ENCODE data around the gene AMOTL1.

The AMOTL1 gene

DNA sequence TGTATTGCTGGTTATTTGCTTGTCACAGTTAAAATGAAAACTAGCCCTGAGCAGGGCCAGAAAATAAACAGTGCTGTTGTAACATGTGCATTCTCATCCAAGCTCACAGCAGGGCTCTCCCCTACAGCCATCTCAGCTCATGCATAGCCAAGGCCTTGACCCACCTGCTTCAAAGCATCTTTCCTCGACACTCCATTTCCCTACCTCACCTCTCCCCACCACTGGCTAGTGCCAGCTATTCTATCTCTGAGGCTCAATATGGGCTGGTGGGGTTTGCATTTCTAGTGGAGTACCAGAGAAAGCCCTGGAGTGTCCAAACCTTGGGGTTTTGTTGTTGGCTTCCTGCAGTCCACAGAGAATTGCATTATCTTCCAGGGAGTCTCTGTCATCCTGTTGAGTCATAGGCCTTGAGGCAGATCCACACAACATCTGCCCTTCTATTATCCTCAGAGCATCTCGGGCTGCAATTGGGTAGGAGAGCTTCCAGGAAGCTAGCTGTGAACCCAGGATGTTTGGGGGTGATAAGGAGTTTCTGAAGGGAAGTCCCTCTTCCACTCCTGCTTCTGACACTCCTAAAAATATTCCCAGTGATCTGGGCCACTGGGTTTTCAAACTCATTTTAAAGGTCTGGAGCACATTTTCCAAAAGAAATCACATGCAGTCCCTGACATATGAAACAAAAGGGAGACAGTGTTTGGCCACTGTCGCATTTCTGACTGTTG, 36.1 kb upstream of the AMOTL1 start:
- Histone ChIP-seq H3K9me3 (ENCODE audit: control insufficient read depth in 1 of 2, low read length in 2 of 2) (no peaks in the 10 kb centered on the region), H3K27ac (ENCODE audit: low read length) (peak overlapping the region; percentile 31), H3K4me3 (ENCODE audit: low read depth in 1 of 2, low read length in 2 of 2) (no peak overlapping the region)

GRCh38 chr11:94732617-94733281, 35.4 kb upstream of the AMOTL1 start:
- H3K4me1 ChIP-seq (ENCODE audit: control insufficient read depth in 1 of 2, insufficient read depth in 2 of 2, low read length in 2 of 2) = peaks cover 0 to 6% of the 10 kb centered on the region in 2 donors
- peak overlapping the region; percentile 31 for H3K27ac ChIP-seq (ENCODE audit: low read length)
- no peaks in the 10 kb centered on the region for H3K27me3 ChIP-seq (ENCODE audit: low read depth, low read length)
- no peaks in the 10 kb centered on the region for H3K9me3 ChIP-seq (ENCODE audit: control insufficient read depth in 1 of 2, low read length in 2 of 2)
- no peak overlapping the region for H3K4me3 ChIP-seq (ENCODE audit: low read depth in 1 of 2, low read length in 2 of 2)
- H3K36me3 ChIP-seq (ENCODE audit: control insufficient read depth in 1 of 2, insufficient read depth in 2 of 2, low read length in 2 of 2) = no peaks in the 10 kb centered on the region

More for the DNA sequence above, 36.1 kb upstream of the AMOTL1 start:
- no peaks in the 10 kb centered on the region for H3K27me3 ChIP-seq (ENCODE audit: low read depth, low read length)
- no peaks in the 10 kb centered on the region for H3K36me3 ChIP-seq (ENCODE audit: control insufficient read depth in 1 of 2, insufficient read depth in 2 of 2, low read length in 2 of 2)
- H3K4me1 ChIP-seq (ENCODE audit: control insufficient read depth in 1 of 2, insufficient read depth in 2 of 2, low read length in 2 of 2) = peaks cover 0 to 6% of the 10 kb centered on the region in 2 donors

- H3K4me1 ChIP-seq (ENCODE audit: control insufficient read depth in 1 of 2, insufficient read depth in 2 of 2, low read length in 2 of 2) = peaks cover 0 to 14% of the 10 kb centered on the region in 2 donors
- no peak overlapping the region for H3K27ac ChIP-seq (ENCODE audit: low read length)
- H3K36me3 ChIP-seq (ENCODE audit: control insufficient read depth in 1 of 2, insufficient read depth in 2 of 2, low read length in 2 of 2) = no peaks in the 10 kb centered on the region
- H3K9me3 ChIP-seq (ENCODE audit: control insufficient read depth in 1 of 2, low read length in 2 of 2) = no peaks in the 10 kb centered on the region
- H3K4me3 ChIP-seq (ENCODE audit: low read depth in 1 of 2, low read length in 2 of 2) = no peak overlapping the region
- no peaks in the 10 kb centered on the region for H3K27me3 ChIP-seq (ENCODE audit: low read depth, low read length)
Observed at GRCh38 chr11:94734563-94735275, 33.4 kb upstream of the AMOTL1 start.

- peaks cover 0 to 18% of the 10 kb centered on the region in 2 donors for H3K4me1 ChIP-seq (ENCODE audit: control insufficient read depth in 1 of 2, insufficient read depth in 2 of 2, low read length in 2 of 2)
Observed at GRCh38 chr11:94735907-94736306, 32.2 kb upstream of the AMOTL1 start.

GRCh38 chr11:94737171-94737611, 31.0 kb upstream of the AMOTL1 start:
- peaks cover 0 to 18% of the 10 kb centered on the region in 2 donors for H3K4me1 ChIP-seq (ENCODE audit: control insufficient read depth in 1 of 2, insufficient read depth in 2 of 2, low read length in 2 of 2)
- no peak overlapping the region for H3K4me3 ChIP-seq (ENCODE audit: low read depth in 1 of 2, low read length in 2 of 2)
- H3K27me3 ChIP-seq (ENCODE audit: low read depth, low read length) = peaks cover 4% of the 10 kb centered on the region
- H3K27ac ChIP-seq (ENCODE audit: low read length) = no peak overlapping the region
- H3K9me3 ChIP-seq (ENCODE audit: control insufficient read depth in 1 of 2, low read length in 2 of 2) = no peaks in the 10 kb centered on the region
- no peaks in the 10 kb centered on the region for H3K36me3 ChIP-seq (ENCODE audit: control insufficient read depth in 1 of 2, insufficient read depth in 2 of 2, low read length in 2 of 2)

More at GRCh38 chr11:94735907-94736306, 32.2 kb upstream of the AMOTL1 start:
- Histone ChIP-seq H3K36me3 (ENCODE audit: control insufficient read depth in 1 of 2, insufficient read depth in 2 of 2, low read length in 2 of 2) (no peaks in the 10 kb centered on the region), H3K9me3 (ENCODE audit: control insufficient read depth in 1 of 2, low read length in 2 of 2) (no peaks in the 10 kb centered on the region), H3K27me3 (ENCODE audit: low read depth, low read length) (peaks cover 4% of the 10 kb centered on the region), H3K4me3 (ENCODE audit: low read depth in 1 of 2, low read length in 2 of 2) (no peak overlapping the region), H3K27ac (ENCODE audit: low read length) (no peak overlapping the region)

GRCh38 chr11:94738746-94739145, 29.4 kb upstream of the AMOTL1 start:
- H3K27me3 ChIP-seq (ENCODE audit: low read depth, low read length) = peaks cover 4% of the 10 kb centered on the region
- no peak overlapping the region for H3K27ac ChIP-seq (ENCODE audit: low read length)
- H3K4me3 ChIP-seq (ENCODE audit: low read depth in 1 of 2, low read length in 2 of 2) = no peak overlapping the region
- no peaks in the 10 kb centered on the region for H3K9me3 ChIP-seq (ENCODE audit: control insufficient read depth in 1 of 2, low read length in 2 of 2)
- H3K36me3 ChIP-seq (ENCODE audit: control insufficient read depth in 1 of 2, insufficient read depth in 2 of 2, low read length in 2 of 2) = no peaks in the 10 kb centered on the region
- H3K4me1 ChIP-seq (ENCODE audit: control insufficient read depth in 1 of 2, insufficient read depth in 2 of 2, low read length in 2 of 2) = peaks cover 0 to 22% of the 10 kb centered on the region in 2 donors

- Histone ChIP-seq H3K27me3 (ENCODE audit: low read depth, low read length) (peaks cover 4% of the 10 kb centered on the region), H3K9me3 (ENCODE audit: control insufficient read depth in 1 of 2, low read length in 2 of 2) (no peaks in the 10 kb centered on the region), H3K4me3 (ENCODE audit: low read depth in 1 of 2, low read length in 2 of 2) (no peak overlapping the region), H3K27ac (ENCODE audit: low read length) (no peak overlapping the region), H3K4me1 (ENCODE audit: control insufficient read depth in 1 of 2, insufficient read depth in 2 of 2, low read length in 2 of 2) (peaks cover 0 to 22% of the 10 kb centered on the region in 2 donors), H3K36me3 (ENCODE audit: control insufficient read depth in 1 of 2, insufficient read depth in 2 of 2, low read length in 2 of 2) (no peaks in the 10 kb centered on the region)
Observed at GRCh38 chr11:94739331-94739730, 28.8 kb upstream of the AMOTL1 start.

DNA sequence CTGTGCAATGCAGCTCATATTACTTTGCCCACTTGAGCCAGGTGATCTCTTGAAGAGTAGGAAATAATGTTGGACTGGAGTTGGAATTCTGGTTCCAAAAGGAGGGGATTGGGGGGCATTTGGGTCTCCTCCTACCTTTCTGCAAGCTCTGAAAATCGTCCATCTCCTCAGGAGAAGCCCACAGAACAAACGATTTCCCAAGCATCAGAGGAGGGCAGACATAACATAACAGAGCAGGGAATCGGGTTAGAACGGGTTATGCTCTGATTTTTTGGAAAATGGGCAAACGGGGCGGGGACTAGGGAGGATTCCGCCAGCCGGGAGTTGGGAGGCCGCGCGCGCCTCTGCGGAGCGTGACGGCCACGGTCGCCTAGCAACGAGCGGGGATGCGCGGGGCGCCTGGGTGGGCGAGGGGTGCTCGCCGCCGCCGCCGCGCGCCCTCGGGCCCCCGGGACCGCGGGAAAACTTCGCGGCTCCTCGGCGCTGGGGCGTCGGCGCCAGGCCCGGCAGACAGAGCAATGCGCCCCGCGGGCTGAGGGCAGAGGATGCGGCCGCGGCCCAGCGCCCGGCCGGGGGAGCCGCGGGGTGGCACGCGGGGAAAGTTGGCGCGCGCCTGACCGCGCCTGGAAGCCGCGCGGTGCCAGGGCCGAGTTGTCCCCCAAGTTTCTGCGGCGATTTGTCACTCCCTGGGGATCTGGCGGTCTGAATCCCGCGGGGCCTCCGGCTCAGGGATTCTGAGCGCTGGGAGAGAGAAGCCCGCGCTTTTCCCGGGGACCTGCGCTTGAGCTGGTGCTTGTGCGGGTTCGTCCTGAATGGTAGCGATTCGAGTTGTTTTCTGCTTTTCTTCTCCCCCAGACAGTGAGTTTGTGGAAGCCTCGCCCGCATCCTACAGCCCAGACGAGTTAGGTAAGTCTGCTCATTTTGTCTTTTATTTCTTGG, 27.8 kb upstream of the AMOTL1 start:
- H3K9me3 ChIP-seq (ENCODE audit: control insufficient read depth in 1 of 2, low read length in 2 of 2) = no peaks in the 10 kb centered on the region
- peaks cover 4% of the 10 kb centered on the region for H3K27me3 ChIP-seq (ENCODE audit: low read depth, low read length)
- peaks cover 0 to 22% of the 10 kb centered on the region in 2 donors for H3K4me1 ChIP-seq (ENCODE audit: control insufficient read depth in 1 of 2, insufficient read depth in 2 of 2, low read length in 2 of 2)
- no peaks in the 10 kb centered on the region for H3K36me3 ChIP-seq (ENCODE audit: control insufficient read depth in 1 of 2, insufficient read depth in 2 of 2, low read length in 2 of 2)
- peak overlapping the region; percentile 71 to 78 for H3K4me3 ChIP-seq (ENCODE audit: low read depth in 1 of 2, low read length in 2 of 2)
- peak overlapping the region; percentile 18 for H3K27ac ChIP-seq (ENCODE audit: low read length)

GRCh38 chr11:94741022-94741679, 27.0 kb upstream of the AMOTL1 start:
- no peaks in the 10 kb centered on the region for H3K36me3 ChIP-seq (ENCODE audit: control insufficient read depth in 1 of 2, insufficient read depth in 2 of 2, low read length in 2 of 2)
- H3K27ac ChIP-seq (ENCODE audit: low read length) = peak overlapping the region; percentile 18
- H3K9me3 ChIP-seq (ENCODE audit: control insufficient read depth in 1 of 2, low read length in 2 of 2) = no peaks in the 10 kb centered on the region
- H3K27me3 ChIP-seq (ENCODE audit: low read depth, low read length) = peaks cover 4% of the 10 kb centered on the region
- H3K4me1 ChIP-seq (ENCODE audit: control insufficient read depth in 1 of 2, insufficient read depth in 2 of 2, low read length in 2 of 2) = peaks cover 0 to 22% of the 10 kb centered on the region in 2 donors
- H3K4me3 ChIP-seq (ENCODE audit: low read depth in 1 of 2, low read length in 2 of 2) = peak overlapping the region; percentile 71 to 78

DNA sequence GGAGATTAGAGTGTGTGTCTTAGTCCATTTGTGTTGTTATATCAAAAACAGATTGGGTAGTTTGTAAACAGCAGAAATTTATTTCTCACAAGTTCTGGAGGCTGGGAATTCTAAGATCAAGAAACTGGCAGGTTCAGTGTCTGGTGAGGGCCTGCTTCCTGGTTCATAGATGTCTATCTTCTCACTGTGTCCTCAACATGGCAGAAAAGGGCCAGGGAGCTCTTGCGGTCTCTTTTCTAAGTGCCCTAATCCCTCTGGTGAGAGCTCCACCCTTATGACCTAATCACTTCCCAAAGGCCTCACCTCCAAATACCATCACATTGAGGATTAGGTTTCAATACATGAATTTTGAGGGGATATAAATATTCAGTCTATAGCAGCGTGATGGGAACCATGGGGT, 25.5 kb upstream of the AMOTL1 start:
- peaks cover 4% of the 10 kb centered on the region for H3K27me3 ChIP-seq (ENCODE audit: low read depth, low read length)
- no peaks in the 10 kb centered on the region for H3K9me3 ChIP-seq (ENCODE audit: control insufficient read depth in 1 of 2, low read length in 2 of 2)
- no peak overlapping the region for H3K4me3 ChIP-seq (ENCODE audit: low read depth in 1 of 2, low read length in 2 of 2)
- peaks cover 0 to 22% of the 10 kb centered on the region in 2 donors for H3K4me1 ChIP-seq (ENCODE audit: control insufficient read depth in 1 of 2, insufficient read depth in 2 of 2, low read length in 2 of 2)
- H3K36me3 ChIP-seq (ENCODE audit: control insufficient read depth in 1 of 2, insufficient read depth in 2 of 2, low read length in 2 of 2) = no peaks in the 10 kb centered on the region
- no peak overlapping the region for H3K27ac ChIP-seq (ENCODE audit: low read length)
